Measurements from ENCODE around the gene CCL24.
A peak's percentile ranks its signal among the peaks of the same experiment; 100 is the strongest.
"Not testable (repeated sequence)": the region's sequence is repeated elsewhere in the genome, so short reads cannot be mapped to it uniquely, and the experiment has no call there.

The CCL24 gene

GRCh38 chr7:75779516-75779915, 34.1 kb downstream of the CCL24 start:
- DNase-seq, result not testable (repeated sequence)

- not testable (repeated sequence) for DNase-seq
Observed at GRCh38 chr7:75779035-75779434, 34.6 kb downstream of the CCL24 start.

DNA sequence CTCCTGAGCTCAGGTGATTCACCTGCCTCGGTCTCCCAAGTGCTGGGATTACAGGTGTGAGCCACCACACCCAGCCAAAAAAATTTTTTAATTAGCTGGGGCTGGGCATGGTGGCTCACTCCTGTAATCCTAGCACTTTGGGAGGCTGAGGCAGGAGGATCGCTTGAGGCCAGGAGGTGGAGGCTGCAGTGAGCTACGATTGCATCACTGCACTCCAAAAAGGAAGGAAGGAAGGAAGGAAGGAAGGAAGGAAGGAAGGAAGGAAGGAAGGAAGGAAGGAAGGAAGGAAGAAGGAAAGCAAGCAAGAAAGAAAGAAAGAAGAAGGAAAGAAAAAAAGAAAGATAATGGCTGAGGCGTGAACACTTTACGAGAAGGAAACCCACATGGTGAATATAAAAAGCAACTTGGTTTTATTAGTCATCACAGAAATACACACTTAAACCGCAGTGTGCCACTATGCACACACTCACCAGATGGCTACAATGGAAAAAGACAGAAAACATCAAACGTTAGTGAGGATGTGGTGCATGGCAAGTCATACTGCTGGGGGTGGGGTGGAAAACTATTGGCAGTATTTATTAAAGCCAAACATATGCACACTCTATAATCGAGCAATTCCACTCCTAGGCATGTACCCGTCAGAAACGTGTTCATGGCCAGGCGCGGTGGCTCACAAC, 37.2 kb downstream of the CCL24 start:
- no peak for DNase-seq

- not testable (repeated sequence) for DNase-seq
Observed at GRCh38 chr7:75773958-75774357, 39.6 kb downstream of the CCL24 start.

DNA sequence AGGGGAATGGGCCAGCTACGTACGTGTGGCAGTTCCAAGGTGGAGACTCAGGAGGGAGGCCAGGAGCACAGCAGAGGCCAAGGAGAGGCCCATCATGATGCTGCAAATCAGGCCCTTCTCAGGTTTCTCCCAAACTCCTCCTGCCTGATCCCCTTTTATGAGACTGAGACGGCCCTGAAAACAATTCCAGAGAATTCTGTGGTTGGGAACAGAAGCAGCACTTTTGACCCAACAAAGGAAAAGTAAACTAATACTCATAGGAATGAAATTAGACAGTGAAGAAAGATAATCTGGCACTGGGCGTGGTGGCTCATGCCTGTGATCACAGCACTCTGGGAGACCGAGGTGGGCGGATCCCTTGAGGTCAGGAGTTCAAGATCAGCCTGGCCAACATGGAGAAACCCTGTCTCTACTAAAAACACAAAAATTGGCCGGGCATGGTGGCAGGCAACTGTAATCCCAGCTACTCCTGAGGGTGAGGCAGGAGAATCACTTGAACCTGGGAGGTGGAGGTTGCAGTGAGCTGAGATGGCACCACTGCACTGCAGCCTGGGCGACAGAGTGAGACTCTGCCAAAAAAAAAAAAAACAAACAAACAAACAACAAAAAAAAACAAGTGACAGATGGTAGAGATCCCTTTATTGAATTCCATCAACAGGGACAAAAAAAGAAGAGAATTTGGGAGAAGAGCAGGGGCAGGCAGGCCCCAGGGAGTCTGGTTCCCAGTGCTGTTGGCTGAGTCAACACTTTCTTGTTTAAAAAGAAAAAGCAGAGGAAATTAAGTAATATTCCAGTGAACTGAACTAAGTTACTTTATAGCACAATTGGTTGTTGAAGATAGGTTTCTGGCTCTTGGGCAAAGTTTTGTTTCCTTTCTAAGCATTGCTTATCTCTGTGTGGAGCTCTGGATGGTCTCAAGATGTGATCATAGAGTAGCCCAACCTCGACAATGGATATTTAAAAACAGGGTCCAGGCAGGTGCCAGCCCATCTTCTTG, 41.2 kb downstream of the CCL24 start, which contains the start of gene CCL26:
Gene CCL26 (minus strand): TSS at position 131 of the 997 bp plus-strand sequence. CDS start 35 bp downstream, at position 96.
- no peak for DNase-seq

DNA sequence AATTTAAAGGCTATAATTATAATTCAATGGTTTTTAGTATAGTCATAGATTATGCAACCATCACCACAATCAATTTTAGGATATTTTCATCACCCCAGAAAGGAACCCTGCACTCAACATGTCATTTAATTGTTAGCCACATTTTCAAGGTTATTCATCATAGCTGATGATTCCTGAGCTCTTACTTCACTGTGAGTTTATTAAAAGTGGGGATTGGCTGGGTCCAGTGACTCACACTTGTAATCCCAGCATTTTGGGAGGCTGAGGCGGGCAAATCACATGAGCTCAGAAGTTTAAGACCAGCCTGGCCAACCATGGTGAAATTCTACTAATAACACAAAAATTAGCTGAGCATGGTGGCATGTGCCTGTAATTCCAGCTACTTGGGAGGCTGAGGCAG, 42.4 kb downstream of the CCL24 start:
- DNase-seq, result no peak

- DNase-seq, result peak; percentile 36 to 64
Observed at GRCh38 chr7:75762350-75762917, 51.2 kb downstream of the CCL24 start.

DNA sequence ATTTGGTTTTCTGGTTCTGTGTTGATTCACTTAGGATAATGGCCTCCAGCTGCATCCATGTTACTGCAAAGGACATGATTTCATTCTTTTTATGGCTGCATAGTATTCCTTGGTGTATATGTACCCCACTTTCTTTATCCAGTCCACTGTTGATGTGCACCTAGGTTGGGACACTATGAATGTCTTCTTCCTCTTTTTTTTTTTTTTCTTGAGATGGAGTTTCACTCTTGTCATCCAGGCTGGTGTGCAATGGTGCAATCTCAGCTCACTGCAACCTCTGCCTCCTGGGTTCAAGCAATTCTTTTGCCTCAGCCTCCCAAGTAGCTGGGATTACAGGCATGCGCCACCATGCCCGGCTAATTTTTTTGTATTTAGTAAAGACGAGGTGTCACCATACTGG, 51.8 kb downstream of the CCL24 start:
- not testable (repeated sequence) for DNase-seq
